Activated CD8-positive, alpha-beta memory T cell treated with anti-CD3 and anti-CD28 coated beads, Interleukin-2, amount 10 ng/mL, durations not matched to agents 7 days and 5 days (primary cell): ENCODE data around the gene TMEM170B. TPM values are rescaled to one million over a fixed set of nuclear protein-coding genes. Genes with fewer than 3 reads are reported as not detected.

Source experiments
- ATAC-seq: fragments of 150-1000 bp; cut with Tn5 transposase; one replicate; pipeline ENCODE4 v1.10.0; 2021; ENCODE audit warnings: moderate library complexity
- CTCF ChIA-PET: fragments of 350-600 bp; sonication (Branson Sonifier 250); formaldehyde crosslinking; loops from one replicate; lab custom pipeline; 2021; ENCODE audit warnings: antibody characterized with exemption; lab: Charles Lee
- DNase-seq: peaks from one replicate; pipeline ENCODE4 v3.0.0-alpha.2; 2020
- H3K27ac Mint-ChIP-seq: one replicate; pipeline ENCODE4 v1.8.0; 2021; ENCODE audit warnings: mild to moderate bottlenecking, mixed read lengths
- H3K27me3 Mint-ChIP-seq: one replicate; pipeline ENCODE4 v1.8.0; 2021; ENCODE audit warnings: mixed read lengths
- H3K36me3 Mint-ChIP-seq: one replicate; pipeline ENCODE4 v1.8.0; 2021; ENCODE audit warnings: mild to moderate bottlenecking, mixed read lengths
- H3K4me1 Mint-ChIP-seq: one replicate; pipeline ENCODE4 v1.8.0; 2021; ENCODE audit warnings: mixed read lengths
- H3K4me3 Mint-ChIP-seq: one replicate; pipeline ENCODE4 v1.8.0; 2021; ENCODE audit warnings: mild to moderate bottlenecking, moderate library complexity, mixed read lengths
- H3K9me3 Mint-ChIP-seq: one replicate; pipeline ENCODE4 v1.8.0; 2022; ENCODE audit warnings: low read depth, mixed read lengths
- total RNA-seq, 2 experiments: library from RNA; stranded (reverse); gene quantifications; one replicate each; pipeline ENCODE4 v1.2.3, GENCODE V29; 2021

TMEM170B gene
- total RNA-seq, 2 experiments from 2014 or later: 0.70 to 1.7 TPM

DNA sequence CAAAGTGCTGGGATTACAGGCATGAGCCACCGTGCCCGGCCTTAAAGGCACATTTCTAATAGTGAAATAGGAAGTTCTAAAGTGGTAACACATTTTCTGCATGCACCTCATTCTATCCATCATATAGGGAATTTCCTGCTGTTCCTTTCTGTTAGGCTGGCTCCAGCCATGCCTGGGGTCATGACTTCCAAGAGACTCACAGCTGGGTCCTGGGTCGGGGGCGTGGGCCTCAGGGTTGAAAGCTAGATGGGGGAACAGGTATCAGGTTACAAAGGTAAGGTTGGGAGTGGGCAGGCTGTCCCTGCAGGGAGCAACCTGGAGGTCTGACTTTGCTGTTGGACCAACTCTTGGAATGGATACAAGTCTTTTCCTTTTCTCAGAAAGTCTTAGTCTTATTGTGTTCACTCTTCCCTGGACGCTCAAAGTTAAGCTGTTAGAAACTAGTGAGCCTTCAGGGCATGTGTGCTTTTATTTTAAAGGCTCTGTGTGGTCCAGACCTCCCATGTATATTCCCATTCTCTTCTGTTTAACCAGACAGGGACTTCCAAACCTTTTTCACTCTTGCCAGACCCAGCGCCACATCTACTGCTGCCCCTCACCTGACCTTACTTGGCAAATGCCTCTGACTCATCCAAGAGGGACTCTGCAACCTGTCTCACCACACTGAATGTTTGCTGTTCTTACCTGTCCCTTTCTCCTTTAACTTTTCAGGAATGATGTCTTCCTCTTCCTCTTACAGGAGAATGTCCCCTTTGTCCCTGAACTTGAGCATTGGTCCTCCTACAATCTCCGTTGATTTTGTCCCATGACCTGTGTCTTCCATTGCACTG lies 64.4 kb downstream of the TMEM170B start:
- DNase-seq: no peak
- Mint-ChIP-seq H3K27me3 (peaks cover 26% of the 10 kb centered on the region), H3K36me3 (no peaks in the 10 kb centered on the region), H3K4me3 (no peak overlapping the region), H3K9me3 (no peaks in the 10 kb centered on the region), H3K4me1 (no peaks in the 10 kb centered on the region), H3K27ac (no peak overlapping the region)
- ATAC-seq: no peak
- CTCF ChIA-PET: interaction anchor here (1.3 kb wide), 1 partner anchor 26 kb away, joined by 3 read pairs; no protein-coding TSS in a partner anchor

- Mint-ChIP-seq H3K9me3 (no peaks in the 10 kb centered on the region), H3K27me3 (peaks cover 32% of the 10 kb centered on the region), H3K4me1 (no peaks in the 10 kb centered on the region), H3K27ac (no peak overlapping the region), H3K36me3 (no peaks in the 10 kb centered on the region), H3K4me3 (no peak overlapping the region)
- ATAC-seq (no peak), DNase-seq (no peak)
- CTCF ChIA-PET: interaction anchor here (0.8 kb wide), 1 partner anchor 45 kb away, joined by 3 read pairs; no protein-coding TSS in a partner anchor
These were observed 66.7 kb downstream of the TMEM170B start for GRCh38 chr6:11604215-11604614.

DNA sequence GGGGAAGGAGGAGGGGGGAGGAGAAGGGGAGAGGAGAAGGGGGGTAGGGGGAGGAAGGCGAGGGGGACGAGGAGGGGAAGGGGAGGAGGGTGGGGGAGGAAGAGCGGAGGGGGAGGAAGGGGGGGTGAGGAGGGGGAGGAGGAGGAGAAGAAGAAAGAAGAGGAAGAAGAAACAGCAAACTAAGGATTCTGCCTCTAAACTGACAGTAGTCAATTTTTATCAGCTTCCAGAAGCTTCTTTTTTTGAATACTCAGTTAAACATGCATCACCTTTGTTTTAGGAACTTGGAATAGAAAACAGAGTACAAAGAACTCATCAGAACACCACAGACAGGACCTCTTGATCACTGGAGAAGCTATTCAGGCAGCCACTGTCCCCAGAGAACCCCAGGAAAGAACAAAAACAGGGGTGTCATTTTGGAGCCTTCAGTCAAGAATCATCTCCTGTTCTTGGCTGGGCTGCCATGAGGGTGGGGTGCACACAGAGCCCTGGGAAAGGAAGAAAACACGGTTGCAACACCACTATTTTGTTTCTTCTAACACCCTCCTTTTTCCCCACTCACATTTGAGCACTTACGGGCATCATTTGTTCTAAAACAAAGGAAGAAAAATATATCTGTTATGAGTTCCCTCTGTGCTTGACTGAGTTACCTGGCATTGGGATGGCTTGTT lies 67.4 kb downstream of the TMEM170B start:
- H3K36me3 Mint-ChIP-seq: no peaks in the 10 kb centered on the region
- DNase-seq (no peak), ATAC-seq (no peak)
- H3K9me3 Mint-ChIP-seq: no peaks in the 10 kb centered on the region
- no peak overlapping the region for H3K27ac Mint-ChIP-seq
- no peak overlapping the region for H3K4me3 Mint-ChIP-seq
- no peaks in the 10 kb centered on the region for H3K4me1 Mint-ChIP-seq
- CTCF ChIA-PET: interaction anchor here (0.8 kb wide), 1 partner anchor 45 kb away, joined by 3 read pairs; no protein-coding TSS in a partner anchor
- peaks cover 35% of the 10 kb centered on the region for H3K27me3 Mint-ChIP-seq

GRCh38 chr6:11605507-11605905 lies 68.0 kb downstream of the TMEM170B start:
- no peak for ATAC-seq
- DNase-seq: no peak
- H3K4me1 Mint-ChIP-seq: no peaks in the 10 kb centered on the region
- peaks cover 35% of the 10 kb centered on the region for H3K27me3 Mint-ChIP-seq
- no peak overlapping the region for H3K4me3 Mint-ChIP-seq
- no peaks in the 10 kb centered on the region for H3K9me3 Mint-ChIP-seq
- no peaks in the 10 kb centered on the region for H3K36me3 Mint-ChIP-seq
- CTCF ChIA-PET: no interaction called here
- H3K27ac Mint-ChIP-seq: no peak overlapping the region

DNA sequence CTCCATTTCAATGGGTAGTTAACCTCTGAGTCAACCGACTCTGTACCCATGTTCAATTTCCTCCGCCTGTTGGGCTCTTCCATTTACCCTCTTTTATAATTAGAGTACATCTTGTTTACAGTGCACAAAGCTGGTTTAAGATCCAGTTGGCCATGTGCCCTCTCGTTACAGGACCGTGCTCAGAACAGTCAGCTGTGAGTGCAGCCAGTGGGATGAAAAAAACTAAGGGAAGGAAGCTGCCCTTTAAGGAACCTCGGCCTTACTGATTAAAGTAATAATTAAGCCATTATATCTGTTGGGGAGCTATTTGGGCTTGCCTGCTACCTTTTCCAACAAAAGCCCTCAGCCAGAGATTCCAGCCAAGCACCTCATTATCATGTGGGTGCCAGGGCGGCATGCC lies 68.8 kb downstream of the TMEM170B start:
- Mint-ChIP-seq H3K9me3 (no peaks in the 10 kb centered on the region), H3K4me1 (no peaks in the 10 kb centered on the region), H3K27ac (no peak overlapping the region), H3K27me3 (peaks cover 35% of the 10 kb centered on the region), H3K36me3 (no peaks in the 10 kb centered on the region), H3K4me3 (no peak overlapping the region)
- DNase-seq: no peak
- CTCF ChIA-PET: no interaction called here
- no peak for ATAC-seq

DNA sequence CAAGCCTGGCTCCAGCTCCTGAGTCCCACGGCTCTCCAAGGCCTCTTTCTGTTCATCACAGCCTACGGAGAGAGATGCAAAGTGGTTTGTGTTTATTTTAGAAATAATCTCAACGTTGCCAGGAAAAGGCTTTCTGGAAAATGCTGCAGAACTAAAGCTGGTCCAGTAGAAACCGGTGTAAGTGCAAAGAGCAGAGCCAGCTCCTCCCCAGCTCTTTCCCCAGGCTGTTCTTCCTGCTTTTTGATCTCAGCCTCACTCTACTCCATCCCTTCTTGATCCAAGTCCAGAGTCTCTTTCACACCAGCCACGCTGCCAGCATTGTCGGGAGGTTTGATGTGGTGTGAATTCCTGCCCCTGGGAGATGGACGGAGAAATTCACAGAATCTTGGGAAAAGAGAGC lies 69.8 kb downstream of the TMEM170B start:
- no peak for DNase-seq
- ATAC-seq: no peak
- H3K4me3 Mint-ChIP-seq: no peak overlapping the region
- H3K9me3 Mint-ChIP-seq: no peaks in the 10 kb centered on the region
- H3K27me3 Mint-ChIP-seq: peaks cover 31% of the 10 kb centered on the region
- H3K27ac Mint-ChIP-seq: no peak overlapping the region
- H3K4me1 Mint-ChIP-seq: no peaks in the 10 kb centered on the region
- H3K36me3 Mint-ChIP-seq: no peaks in the 10 kb centered on the region
- CTCF ChIA-PET: no interaction called here

- H3K36me3 Mint-ChIP-seq: no peaks in the 10 kb centered on the region
- CTCF ChIA-PET: no interaction called here
- no peak for DNase-seq
- no peaks in the 10 kb centered on the region for H3K4me1 Mint-ChIP-seq
- H3K4me3 Mint-ChIP-seq: no peak overlapping the region
- peaks cover 26% of the 10 kb centered on the region for H3K27me3 Mint-ChIP-seq
- no peak for ATAC-seq
- no peaks in the 10 kb centered on the region for H3K9me3 Mint-ChIP-seq
- H3K27ac Mint-ChIP-seq: no peak overlapping the region
These were observed 71.2 kb downstream of the TMEM170B start for GRCh38 chr6:11608600-11609323.

DNA sequence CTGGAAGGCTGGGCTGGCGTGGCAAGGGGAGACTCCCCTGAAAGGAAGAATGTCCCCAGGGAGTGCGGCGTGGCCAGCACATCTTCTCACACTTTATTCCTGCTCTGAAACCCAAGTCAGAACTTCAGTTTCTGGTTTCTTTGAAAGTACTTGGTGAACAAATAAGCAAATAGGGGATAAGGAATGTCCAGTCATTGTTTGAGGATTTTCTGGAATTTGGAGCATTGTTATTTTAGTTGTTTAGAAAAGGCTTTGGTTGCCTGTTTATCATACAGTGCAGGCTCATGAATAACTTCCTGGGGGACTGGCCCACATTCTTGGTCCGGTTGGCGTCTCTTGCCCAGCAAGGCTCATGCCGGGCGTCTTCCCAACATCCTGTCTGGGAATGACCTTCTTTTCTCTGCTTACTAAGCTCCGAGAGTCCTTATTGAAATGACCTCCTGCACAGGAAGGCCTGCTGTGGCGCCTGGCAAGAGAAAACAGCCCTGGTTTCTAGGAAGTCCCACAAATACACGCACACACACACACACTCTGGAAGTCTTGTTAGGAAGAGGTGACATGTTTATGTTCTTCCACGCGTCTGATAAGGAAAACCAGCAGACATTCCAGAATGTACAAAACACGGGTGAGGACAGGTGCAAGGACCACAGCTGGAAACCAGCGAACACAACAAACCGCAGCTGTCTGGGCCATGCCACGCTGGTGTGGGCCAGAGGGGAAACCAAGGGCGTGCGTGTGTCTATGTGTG lies 71.9 kb downstream of the TMEM170B start:
- H3K9me3 Mint-ChIP-seq: no peaks in the 10 kb centered on the region
- no peaks in the 10 kb centered on the region for H3K4me1 Mint-ChIP-seq
- no peak overlapping the region for H3K4me3 Mint-ChIP-seq
- CTCF ChIA-PET: interaction anchor here (0.8 kb wide), 1 partner anchor 18 kb away, joined by 3 read pairs; no protein-coding TSS in a partner anchor
- no peak overlapping the region for H3K27ac Mint-ChIP-seq
- peaks cover 19% of the 10 kb centered on the region for H3K27me3 Mint-ChIP-seq
- DNase-seq: no peak
- ATAC-seq: no peak
- no peaks in the 10 kb centered on the region for H3K36me3 Mint-ChIP-seq

- H3K9me3 Mint-ChIP-seq: no peaks in the 10 kb centered on the region
- no peaks in the 10 kb centered on the region for H3K36me3 Mint-ChIP-seq
- CTCF ChIA-PET: no interaction called here
- H3K4me1 Mint-ChIP-seq: no peaks in the 10 kb centered on the region
- no peak overlapping the region for H3K4me3 Mint-ChIP-seq
- no peak overlapping the region for H3K27ac Mint-ChIP-seq
- DNase-seq: no peak
- ATAC-seq: no peak
- H3K27me3 Mint-ChIP-seq: peaks cover 2% of the 10 kb centered on the region
These were observed 75.8 kb downstream of the TMEM170B start for GRCh38 chr6:11613336-11613735.

- CTCF ChIA-PET: no interaction called here
- no peak for ATAC-seq
- Mint-ChIP-seq H3K27ac (no peak overlapping the region), H3K36me3 (no peaks in the 10 kb centered on the region), H3K27me3 (peaks cover 2% of the 10 kb centered on the region), H3K4me1 (no peaks in the 10 kb centered on the region), H3K9me3 (no peaks in the 10 kb centered on the region), H3K4me3 (no peak overlapping the region)
- DNase-seq: no peak
These were observed 76.3 kb downstream of the TMEM170B start for GRCh38 chr6:11613858-11614257.

- Mint-ChIP-seq H3K27me3 (peaks cover 2% of the 10 kb centered on the region), H3K4me1 (no peaks in the 10 kb centered on the region), H3K9me3 (no peaks in the 10 kb centered on the region), H3K4me3 (no peak overlapping the region), H3K27ac (no peak overlapping the region), H3K36me3 (no peaks in the 10 kb centered on the region)
- no peak for DNase-seq
- CTCF ChIA-PET: no interaction called here
- ATAC-seq: no peak
These were observed 77.1 kb downstream of the TMEM170B start for GRCh38 chr6:11614534-11615213.

- no peaks in the 10 kb centered on the region for H3K4me1 Mint-ChIP-seq
- H3K36me3 Mint-ChIP-seq: no peaks in the 10 kb centered on the region
- H3K9me3 Mint-ChIP-seq: no peaks in the 10 kb centered on the region
- CTCF ChIA-PET: no interaction called here
- H3K27ac Mint-ChIP-seq: no peak overlapping the region
- ATAC-seq (no peak), DNase-seq (no peak)
- no peaks in the 10 kb centered on the region for H3K27me3 Mint-ChIP-seq
- no peak overlapping the region for H3K4me3 Mint-ChIP-seq
These were observed 77.7 kb downstream of the TMEM170B start for GRCh38 chr6:11615214-11615602.
